ENCODE measurements around the gene RAB11A.
A peak's percentile ranks its signal among the peaks of the same experiment; 100 is the strongest.

RAB11A gene

GRCh38 chr15:65887565-65887964, 18.3 kb downstream of the RAB11A start:
- no peak for DNase-seq

GRCh38 chr15:65888981-65889380, 19.7 kb downstream of the RAB11A start:
- no peak for DNase-seq

- DNase-seq: no peak
These were observed 23.8 kb downstream of the RAB11A start for GRCh38 chr15:65893060-65893459.

- DNase-seq: no peak
These were observed 26.9 kb downstream of the RAB11A start for GRCh38 chr15:65896236-65896635.

GRCh38 chr15:65900488-65900887, 31.2 kb downstream of the RAB11A start:
- DNase-seq: no peak

GRCh38 chr15:65901336-65901735, 32.0 kb downstream of the RAB11A start:
- DNase-seq: no peak

- no peak for DNase-seq
These were observed 32.5 kb downstream of the RAB11A start for GRCh38 chr15:65901836-65902235.

GRCh38 chr15:65902373-65902772, 33.1 kb downstream of the RAB11A start:
- DNase-seq: peak; percentile 93 to 96

- no peak for DNase-seq
These were observed 34.2 kb downstream of the RAB11A start for GRCh38 chr15:65903296-65904073.

- DNase-seq: no peak
These were observed 35.0 kb downstream of the RAB11A start for GRCh38 chr15:65904301-65904700.

GRCh38 chr15:65906396-65906795, 37.1 kb downstream of the RAB11A start:
- no peak for DNase-seq

GRCh38 chr15:65907661-65908060, 38.4 kb downstream of the RAB11A start:
- no peak for DNase-seq

- DNase-seq: no peak
These were observed 39.6 kb downstream of the RAB11A start for GRCh38 chr15:65908876-65909275.

- no peak for DNase-seq
These were observed 40.5 kb downstream of the RAB11A start for GRCh38 chr15:65909831-65910230.

GRCh38 chr15:65910341-65910740, 41.0 kb downstream of the RAB11A start:
- no peak for DNase-seq

GRCh38 chr15:65912235-65912634, 42.9 kb downstream of the RAB11A start:
- DNase-seq: no peak

GRCh38 chr15:65913631-65914199, 44.4 kb downstream of the RAB11A start:
- no peak for DNase-seq

GRCh38 chr15:65914386-65914785, 45.1 kb downstream of the RAB11A start:
- no peak for DNase-seq

- no peak for DNase-seq
These were observed 46.0 kb downstream of the RAB11A start for GRCh38 chr15:65914981-65915925.

GRCh38 chr15:65916041-65916663, 46.9 kb downstream of the RAB11A start:
- no peak for DNase-seq

GRCh38 chr15:65916664-65917406, 47.5 kb downstream of the RAB11A start:
- DNase-seq: no peak

GRCh38 chr15:65917407-65917756, 48.1 kb downstream of the RAB11A start:
- no peak for DNase-seq
